Cardiac fibroblast (primary cell): Measurements from ENCODE around the gene LMX1A.

Experiments
- DNase-seq, 2 donors: peaks; one replicate each; pipeline versions ENCODE4 v3.0.0 to v3.0.0-alpha.2; 2010; ENCODE audit warnings: low read depth in 2 of 2
- H3K4me3 ChIP-seq, 2 donors: replicated peaks in 1 of 2; 1 replicate in 1 of 2; 2 replicates in 1 of 2; pipeline ENCODE4 v1.5.1; 2011; ENCODE audit warnings: low read depth in 2 of 2, low read length in 2 of 2, mild to moderate bottlenecking in 2 of 2, moderate library complexity in 1 of 2
- CTCF ChIP-seq: IDR thresholded peaks from one replicate; pipeline ENCODE4 v1.5.1; 2011; ENCODE audit warnings: low read depth, mild to moderate bottlenecking, low read length, inconsistent platforms

The LMX1A gene

GRCh38 chr1:165290148-165290547 is 66.4 kb downstream of the LMX1A start:
- TF ChIP-seq CTCF, result no peak
- H3K4me3 ChIP-seq, result no peak overlapping the region
- peak; percentile 2 to 31 for DNase-seq

- TF ChIP-seq CTCF, result no peak
- no peak for DNase-seq
- H3K4me3 ChIP-seq, result no peak overlapping the region
Observed at GRCh38 chr1:165289556-165289955, 67.0 kb downstream of the LMX1A start.

GRCh38 chr1:165288350-165289120 is 68.0 kb downstream of the LMX1A start:
- no peak overlapping the region for H3K4me3 ChIP-seq
- TF ChIP-seq CTCF, result no peak
- no peak for DNase-seq

GRCh38 chr1:165287781-165288180 is 68.7 kb downstream of the LMX1A start:
- no peak for DNase-seq
- TF ChIP-seq CTCF, result no peak
- no peak overlapping the region for H3K4me3 ChIP-seq

GRCh38 chr1:165287329-165287728 is 69.2 kb downstream of the LMX1A start:
- H3K4me3 ChIP-seq, result no peak overlapping the region

GRCh38 chr1:165284454-165284853 is 72.1 kb downstream of the LMX1A start:
- no peak overlapping the region for H3K4me3 ChIP-seq
- DNase-seq, result no peak
- TF ChIP-seq CTCF, result no peak

More at GRCh38 chr1:165287329-165287728, 69.2 kb downstream of the LMX1A start:
- TF ChIP-seq CTCF, result no peak
- DNase-seq, result no peak
